Neural progenitor cell (in vitro differentiated cells): Measurements from ENCODE around the gene HMGCR. TPM values are rescaled to one million over a fixed set of nuclear protein-coding genes. Genes with fewer than 3 reads are reported as not detected.

Experiments
- DNase-seq: peaks from one replicate; pipeline ENCODE4 v3.0.0-alpha.2; 2016; ENCODE audit warnings: low spot score
- H2AFZ ChIP-seq: fragments of 200-600 bp; sonication (generic); replicated peaks from 2 replicates; pipeline ENCODE4 v1.6.1; 2016; ENCODE audit warnings: antibody characterized with exemption
- H3F3A ChIP-seq: fragments of 200-600 bp; sonication (generic); 2 replicates; pipeline ENCODE4 v1.6.1; 2016; ENCODE audit warnings: antibody characterized with exemption, low read depth
- H3K27ac ChIP-seq: fragments of 200-600 bp; sonication (generic); 2 replicates; pipeline ENCODE4 v1.5.1; 2016; ENCODE audit warnings: mild to moderate bottlenecking
- H3K27me3 ChIP-seq: fragments of 200-600 bp; sonication (generic); 2 replicates; pipeline ENCODE4 v1.6.1; 2016; ENCODE audit warnings: mild to moderate bottlenecking, moderate library complexity
- H3K36me3 ChIP-seq: fragments of 200-600 bp; sonication (generic); 2 replicates; pipeline ENCODE4 v1.5.1; 2016
- H3K4me1 ChIP-seq: fragments of 200-600 bp; sonication (generic); 2 replicates; pipeline ENCODE4 v1.6.1; 2016; ENCODE audit warnings: mixed run types
- H3K4me2 ChIP-seq: fragments of 200-600 bp; sonication (generic); 2 replicates; pipeline ENCODE4 v1.6.1; 2016
- H3K4me3 ChIP-seq: fragments of 200-600 bp; sonication (generic); 2 replicates; pipeline ENCODE4 v1.5.1; 2016
- H3K79me2 ChIP-seq: fragments of 200-600 bp; sonication (generic); 2 replicates; pipeline ENCODE4 v1.6.1; 2016; ENCODE audit warnings: low read depth
- H3K9ac ChIP-seq: fragments of 200-600 bp; sonication (generic); 2 replicates; pipeline ENCODE4 v1.6.1; 2016
- H3K9me3 ChIP-seq: fragments of 200-600 bp; sonication (generic); 2 replicates; pipeline ENCODE4 v1.5.1; 2016; ENCODE audit warnings: low read depth
- H4K20me1 ChIP-seq: fragments of 200-600 bp; sonication (generic); 2 replicates; pipeline ENCODE4 v1.6.1; 2016; ENCODE audit warnings: low read depth
- H3K27ac Mint-ChIP-seq: 3 replicates; pipeline ENCODE4 v1.8.0; 2021; ENCODE audit warnings: mixed read lengths
- H3K27me3 Mint-ChIP-seq: 2 replicates; pipeline ENCODE4 v1.8.0; 2022; ENCODE audit warnings: low read depth, mild to moderate bottlenecking, inconsistent platforms, moderate library complexity, mixed read lengths; ENCODE audit not compliant: insufficient read depth
- H3K36me3 Mint-ChIP-seq: 3 replicates; pipeline ENCODE4 v1.8.0; 2021; ENCODE audit warnings: mixed read lengths
- H3K4me1 Mint-ChIP-seq: 3 replicates; pipeline ENCODE4 v1.8.0; 2021; ENCODE audit warnings: mixed read lengths
- H3K4me3 Mint-ChIP-seq: 3 replicates; pipeline ENCODE4 v1.8.0; 2021; ENCODE audit warnings: mild to moderate bottlenecking, moderate library complexity, mixed read lengths
- H3K9me3 Mint-ChIP-seq: 3 replicates; pipeline ENCODE4 v1.8.0; 2020; ENCODE audit warnings: mixed read lengths
- EZH2 ChIP-seq: fragments of 200-600 bp; sonication (generic); IDR thresholded peaks from 2 replicates; pipeline ENCODE4 v1.6.1; 2017; ENCODE audit warnings: antibody characterized with exemption, mild to moderate bottlenecking, moderate library complexity
- EZH2phosphoT487 ChIP-seq: fragments of 200-600 bp; sonication (generic); IDR thresholded peaks from 2 replicates; pipeline ENCODE4 v1.6.1; 2017; ENCODE audit warnings: antibody characterized with exemption
- total RNA-seq: library from RNA; depleted of rRNA; stranded (reverse); fragments of >200 nt; gene quantifications from 2 replicates; pipeline ENCODE4 v1.2.3, GENCODE V29; 2015; ENCODE audit warnings: low replicate concordance
- TF ChIP-seq, protein P1 (sequence below): fragments of 200-600 bp; sonication (generic); IDR thresholded peaks from 2 replicates; pipeline ENCODE4 v1.5.1; 2017; ENCODE audit warnings: antibody characterized with exemption, mild to moderate bottlenecking

Gene HMGCR
- total RNA-seq, 1 donor from 2014 or later, result 227 TPM

DNA sequence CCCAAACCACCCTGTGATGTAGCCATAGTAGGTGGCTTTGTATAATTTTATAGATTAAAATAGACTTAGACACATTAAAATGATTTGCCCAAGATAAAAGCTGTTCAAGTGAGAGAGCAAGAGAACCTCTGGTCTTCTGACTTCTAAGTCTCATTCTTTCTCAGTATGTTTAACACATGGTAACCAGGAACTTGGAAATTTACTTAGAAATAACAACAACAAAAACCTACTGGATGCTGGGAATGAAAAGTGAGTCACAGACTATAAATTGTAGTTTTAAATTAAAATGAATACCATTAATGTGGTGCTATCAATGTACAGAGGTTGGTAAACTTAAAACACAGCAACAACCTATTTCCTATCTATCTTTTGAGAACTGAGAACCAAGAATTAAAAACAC lies 30.4 kb downstream of the HMGCR start:
- Histone ChIP-seq H3K36me3 (no peaks in the 10 kb centered on the region), H2AFZ (no peak overlapping the region), H4K20me1 (peaks cover 7% of the 10 kb centered on the region), H3K4me2 (no peak overlapping the region), H3K79me2 (no peaks in the 10 kb centered on the region), H3K27ac (no peak overlapping the region), H3F3A (peaks cover 32% of the 10 kb centered on the region), H3K27me3 (no peaks in the 10 kb centered on the region), H3K4me1 (peaks cover 9% of the 10 kb centered on the region), H3K9me3 (no peaks in the 10 kb centered on the region), H3K9ac (no peak overlapping the region), H3K4me3 (no peak overlapping the region)
- peaks cover 23% of the 10 kb centered on the region for H3K4me1 Mint-ChIP-seq
- TF ChIP-seq EZH2, result no peak
- no peak for TF ChIP-seq EZH2phosphoT487
- TF ChIP-seq, protein P1, sequence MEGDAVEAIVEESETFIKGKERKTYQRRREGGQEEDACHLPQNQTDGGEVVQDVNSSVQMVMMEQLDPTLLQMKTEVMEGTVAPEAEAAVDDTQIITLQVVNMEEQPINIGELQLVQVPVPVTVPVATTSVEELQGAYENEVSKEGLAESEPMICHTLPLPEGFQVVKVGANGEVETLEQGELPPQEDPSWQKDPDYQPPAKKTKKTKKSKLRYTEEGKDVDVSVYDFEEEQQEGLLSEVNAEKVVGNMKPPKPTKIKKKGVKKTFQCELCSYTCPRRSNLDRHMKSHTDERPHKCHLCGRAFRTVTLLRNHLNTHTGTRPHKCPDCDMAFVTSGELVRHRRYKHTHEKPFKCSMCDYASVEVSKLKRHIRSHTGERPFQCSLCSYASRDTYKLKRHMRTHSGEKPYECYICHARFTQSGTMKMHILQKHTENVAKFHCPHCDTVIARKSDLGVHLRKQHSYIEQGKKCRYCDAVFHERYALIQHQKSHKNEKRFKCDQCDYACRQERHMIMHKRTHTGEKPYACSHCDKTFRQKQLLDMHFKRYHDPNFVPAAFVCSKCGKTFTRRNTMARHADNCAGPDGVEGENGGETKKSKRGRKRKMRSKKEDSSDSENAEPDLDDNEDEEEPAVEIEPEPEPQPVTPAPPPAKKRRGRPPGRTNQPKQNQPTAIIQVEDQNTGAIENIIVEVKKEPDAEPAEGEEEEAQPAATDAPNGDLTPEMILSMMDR, result no peak
- H3K9me3 Mint-ChIP-seq, result no peaks in the 10 kb centered on the region
- H3K4me3 Mint-ChIP-seq, result no peak overlapping the region
- H3K27ac Mint-ChIP-seq, result no peak overlapping the region
- peaks cover 6% of the 10 kb centered on the region for H3K36me3 Mint-ChIP-seq
- no peak for DNase-seq
- peaks cover 8% of the 10 kb centered on the region for H3K27me3 Mint-ChIP-seq

DNA sequence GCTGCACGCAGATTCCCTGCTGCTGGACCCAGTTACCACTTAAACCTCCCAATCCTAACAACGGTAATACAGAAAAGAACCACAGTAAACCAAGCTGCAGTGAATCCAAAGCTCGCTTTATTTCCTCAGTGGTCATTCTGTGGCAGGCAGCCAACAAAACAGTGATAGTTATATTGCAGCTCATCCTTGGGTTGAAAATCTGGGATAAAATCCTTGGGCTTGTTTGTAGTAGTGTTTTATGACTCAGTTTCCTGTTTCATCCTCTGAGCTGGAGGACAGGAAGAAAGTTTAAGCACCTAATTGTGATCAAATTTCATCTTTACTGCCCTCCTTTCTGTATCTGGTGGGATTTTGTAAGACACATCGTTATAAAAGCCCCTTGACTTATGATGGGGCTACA lies 31.4 kb downstream of the HMGCR start:
- H2AFZ ChIP-seq, result no peak overlapping the region
- H3K4me3 ChIP-seq, result no peak overlapping the region
- H3K9me3 Mint-ChIP-seq, result no peaks in the 10 kb centered on the region
- no peaks in the 10 kb centered on the region for H3K79me2 ChIP-seq
- H3K4me3 Mint-ChIP-seq, result no peak overlapping the region
- H3K4me1 Mint-ChIP-seq, result peaks cover 13% of the 10 kb centered on the region
- H3K9ac ChIP-seq, result no peak overlapping the region
- H3K36me3 ChIP-seq, result no peaks in the 10 kb centered on the region
- no peaks in the 10 kb centered on the region for H3K27me3 ChIP-seq
- peaks cover 6% of the 10 kb centered on the region for H3K4me1 ChIP-seq
- no peaks in the 10 kb centered on the region for H3K9me3 ChIP-seq
- no peak overlapping the region for H3K4me2 ChIP-seq
- peaks cover 22% of the 10 kb centered on the region for H3F3A ChIP-seq
- no peak overlapping the region for H3K27ac ChIP-seq
- H3K27ac Mint-ChIP-seq, result no peak overlapping the region
- TF ChIP-seq EZH2 (no peak), EZH2phosphoT487 (no peak)
- TF ChIP-seq, protein P1, result no peak
- H3K27me3 Mint-ChIP-seq, result peaks cover 7% of the 10 kb centered on the region
- H3K36me3 Mint-ChIP-seq, result peaks cover 3% of the 10 kb centered on the region
- DNase-seq, result no peak
- no peaks in the 10 kb centered on the region for H4K20me1 ChIP-seq

DNA sequence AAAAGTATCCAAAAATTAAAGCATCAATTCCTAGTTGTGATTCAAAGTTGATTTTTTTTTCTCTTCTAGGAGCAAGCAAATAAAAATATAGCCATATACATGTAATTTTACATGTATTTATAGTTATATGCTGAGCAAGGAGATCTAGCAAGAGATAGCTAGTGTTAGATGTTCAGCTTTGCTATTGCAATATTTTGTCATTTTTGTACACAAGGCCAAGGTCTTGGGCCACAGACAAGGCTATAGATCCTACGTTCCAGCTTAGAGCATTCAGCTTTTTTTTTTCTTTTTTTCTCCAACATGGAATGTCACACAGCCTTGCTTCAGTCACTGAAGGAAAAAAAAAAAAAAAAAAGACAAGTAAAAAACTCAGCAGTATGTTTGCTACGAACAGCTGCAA lies 36.8 kb downstream of the HMGCR start:
- Histone ChIP-seq H3K27ac (no peak overlapping the region), H3K36me3 (peaks cover 4% of the 10 kb centered on the region), H3K9me3 (no peaks in the 10 kb centered on the region), H3K27me3 (no peaks in the 10 kb centered on the region), H3F3A (no peaks in the 10 kb centered on the region), H4K20me1 (no peaks in the 10 kb centered on the region), H3K9ac (no peak overlapping the region), H3K4me1 (no peaks in the 10 kb centered on the region), H3K4me2 (no peak overlapping the region), H3K4me3 (no peak overlapping the region), H3K79me2 (no peaks in the 10 kb centered on the region), H2AFZ (no peak overlapping the region)
- H3K4me1 Mint-ChIP-seq, result no peaks in the 10 kb centered on the region
- H3K27me3 Mint-ChIP-seq, result peaks cover 2% of the 10 kb centered on the region
- DNase-seq, result no peak
- no peak overlapping the region for H3K27ac Mint-ChIP-seq
- peaks cover 9% of the 10 kb centered on the region for H3K36me3 Mint-ChIP-seq
- no peak overlapping the region for H3K4me3 Mint-ChIP-seq
- TF ChIP-seq EZH2phosphoT487 (no peak), EZH2 (no peak)
- TF ChIP-seq, protein P1, result no peak
- H3K9me3 Mint-ChIP-seq, result no peaks in the 10 kb centered on the region
